ENCODE results near the gene AQP12A. TPM values are rescaled to one million over a fixed set of nuclear protein-coding genes. Genes with fewer than 3 reads are reported as not detected.

AQP12A gene
- total RNA-seq, 2 donors from 2014 or later: not detected

DNA sequence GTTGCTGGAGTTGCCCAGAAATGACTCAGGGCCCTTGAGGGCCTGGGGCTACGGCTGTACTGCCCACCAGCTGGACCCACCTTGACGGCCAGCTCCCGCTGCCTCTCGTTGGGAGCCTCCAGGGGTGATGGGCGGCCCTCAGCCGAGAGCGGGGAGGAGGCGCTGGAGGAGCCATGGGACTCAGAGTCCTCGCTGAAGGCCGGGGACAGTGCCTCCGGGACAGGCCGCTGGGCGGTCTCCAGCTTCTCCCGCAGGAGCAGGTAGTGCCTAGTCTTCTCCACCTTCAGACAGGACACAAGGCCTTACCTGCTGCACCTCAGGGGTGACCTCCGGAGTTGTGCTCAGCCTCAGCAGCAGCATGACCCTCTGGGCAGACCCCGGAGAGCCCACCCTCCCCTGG, 30.7 kb downstream of the AQP12A start:
- Histone ChIP-seq H3K4me1 (ENCODE audit: control insufficient read depth in 1 of 2, low read depth in 2 of 2) (no peaks in the 10 kb centered on the region), H3K27ac (no peak overlapping the region), H3K4me3 (no peak overlapping the region), H3K9me3 (no peaks in the 10 kb centered on the region), H3K36me3 (no peaks in the 10 kb centered on the region), H3K27me3 (replicated peaks; ENCODE audit: insufficient read depth) (no peaks in the 10 kb centered on the region)
- TF ChIP-seq, protein P1, sequence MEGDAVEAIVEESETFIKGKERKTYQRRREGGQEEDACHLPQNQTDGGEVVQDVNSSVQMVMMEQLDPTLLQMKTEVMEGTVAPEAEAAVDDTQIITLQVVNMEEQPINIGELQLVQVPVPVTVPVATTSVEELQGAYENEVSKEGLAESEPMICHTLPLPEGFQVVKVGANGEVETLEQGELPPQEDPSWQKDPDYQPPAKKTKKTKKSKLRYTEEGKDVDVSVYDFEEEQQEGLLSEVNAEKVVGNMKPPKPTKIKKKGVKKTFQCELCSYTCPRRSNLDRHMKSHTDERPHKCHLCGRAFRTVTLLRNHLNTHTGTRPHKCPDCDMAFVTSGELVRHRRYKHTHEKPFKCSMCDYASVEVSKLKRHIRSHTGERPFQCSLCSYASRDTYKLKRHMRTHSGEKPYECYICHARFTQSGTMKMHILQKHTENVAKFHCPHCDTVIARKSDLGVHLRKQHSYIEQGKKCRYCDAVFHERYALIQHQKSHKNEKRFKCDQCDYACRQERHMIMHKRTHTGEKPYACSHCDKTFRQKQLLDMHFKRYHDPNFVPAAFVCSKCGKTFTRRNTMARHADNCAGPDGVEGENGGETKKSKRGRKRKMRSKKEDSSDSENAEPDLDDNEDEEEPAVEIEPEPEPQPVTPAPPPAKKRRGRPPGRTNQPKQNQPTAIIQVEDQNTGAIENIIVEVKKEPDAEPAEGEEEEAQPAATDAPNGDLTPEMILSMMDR (IDR thresholded peaks at IDR 0.05): no peak
- no peak for DNase-seq (ENCODE audit: low spot score)
- ATAC-seq (ENCODE audit: insufficient number of reproducible peaks, low FRiP score, low read depth): no peak

DNA sequence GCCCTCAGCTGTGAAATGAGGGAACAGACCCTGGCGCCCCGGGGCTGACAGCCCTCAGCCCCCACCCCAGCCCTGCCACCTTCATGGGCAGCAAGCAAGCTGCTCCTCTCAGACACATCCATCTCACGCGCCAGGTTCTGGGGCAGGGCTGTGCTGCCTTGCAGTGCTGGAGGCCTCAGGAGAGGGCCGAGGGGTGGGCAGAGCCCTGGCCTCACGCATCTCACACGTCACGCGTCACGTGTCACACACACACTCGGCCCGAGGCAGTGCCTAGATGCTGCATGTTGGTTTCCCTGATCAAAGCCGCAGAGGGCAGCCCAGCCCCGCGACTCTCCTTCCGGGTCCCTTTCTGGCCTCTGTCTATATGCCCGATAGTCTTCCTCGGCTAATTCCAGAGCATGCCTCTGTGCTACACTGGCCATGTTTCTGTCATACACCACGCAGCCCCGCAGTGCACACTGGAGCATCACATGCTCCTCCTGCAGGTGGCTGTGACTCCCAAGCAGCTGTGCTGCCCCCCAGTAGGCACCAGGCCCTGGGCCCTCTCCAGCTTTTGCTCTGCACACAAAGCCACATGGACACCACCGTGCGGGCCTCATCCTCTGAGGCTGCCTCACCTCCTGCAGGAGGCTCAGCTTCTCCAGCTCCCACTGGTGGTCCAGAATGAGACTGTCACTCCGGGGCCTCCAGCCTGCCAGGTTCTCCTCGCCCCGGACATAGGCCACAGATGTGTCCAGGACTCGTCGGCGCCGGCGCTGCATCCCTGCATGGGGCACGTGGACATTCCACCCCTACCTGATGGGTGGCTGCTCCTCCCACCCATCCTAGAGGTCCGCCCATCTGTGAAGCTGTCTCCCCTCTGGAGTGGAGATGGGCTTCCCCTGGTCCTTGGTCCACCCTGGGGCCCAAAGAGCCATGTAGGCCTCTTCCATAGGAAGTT, 31.4 kb downstream of the AQP12A start:
- Histone ChIP-seq H3K4me3 (no peak overlapping the region), H3K9me3 (no peaks in the 10 kb centered on the region), H3K27ac (no peak overlapping the region), H3K36me3 (no peaks in the 10 kb centered on the region), H3K4me1 (ENCODE audit: control insufficient read depth in 1 of 2, low read depth in 2 of 2) (no peaks in the 10 kb centered on the region), H3K27me3 (replicated peaks; ENCODE audit: insufficient read depth) (no peaks in the 10 kb centered on the region)
- ATAC-seq (ENCODE audit: insufficient number of reproducible peaks, low FRiP score, low read depth) (no peak), DNase-seq (ENCODE audit: low spot score) (no peak)
- TF ChIP-seq, protein P1 (IDR thresholded peaks at IDR 0.05): no peak

DNA sequence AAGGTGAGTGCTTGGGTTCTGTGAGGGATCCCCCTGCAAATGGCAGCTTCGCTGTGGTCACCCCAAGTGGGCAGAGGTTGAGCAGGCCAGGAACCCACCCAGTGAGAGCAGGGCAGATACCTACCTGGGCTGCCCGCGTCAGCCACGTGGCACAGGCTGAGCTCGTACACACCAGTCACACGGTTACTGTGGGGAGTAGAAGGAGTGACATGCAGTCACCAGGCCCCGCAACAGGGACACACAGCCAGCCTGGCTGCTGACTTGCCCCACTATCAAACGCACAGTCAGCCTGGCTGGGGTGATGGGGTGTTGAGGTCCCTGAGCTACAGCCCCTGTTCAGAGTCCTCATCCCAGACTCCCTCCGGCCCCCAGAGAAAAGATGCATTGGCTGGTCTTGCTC, 32.2 kb downstream of the AQP12A start:
- DNase-seq (ENCODE audit: low spot score) (no peak), ATAC-seq (ENCODE audit: insufficient number of reproducible peaks, low FRiP score, low read depth) (no peak)
- Histone ChIP-seq H3K27me3 (replicated peaks; ENCODE audit: insufficient read depth) (no peaks in the 10 kb centered on the region), H3K36me3 (no peaks in the 10 kb centered on the region), H3K4me3 (no peak overlapping the region), H3K27ac (no peak overlapping the region), H3K9me3 (no peaks in the 10 kb centered on the region), H3K4me1 (ENCODE audit: control insufficient read depth in 1 of 2, low read depth in 2 of 2) (no peaks in the 10 kb centered on the region)
- TF ChIP-seq, protein P1 (IDR thresholded peaks at IDR 0.05): no peak

DNA sequence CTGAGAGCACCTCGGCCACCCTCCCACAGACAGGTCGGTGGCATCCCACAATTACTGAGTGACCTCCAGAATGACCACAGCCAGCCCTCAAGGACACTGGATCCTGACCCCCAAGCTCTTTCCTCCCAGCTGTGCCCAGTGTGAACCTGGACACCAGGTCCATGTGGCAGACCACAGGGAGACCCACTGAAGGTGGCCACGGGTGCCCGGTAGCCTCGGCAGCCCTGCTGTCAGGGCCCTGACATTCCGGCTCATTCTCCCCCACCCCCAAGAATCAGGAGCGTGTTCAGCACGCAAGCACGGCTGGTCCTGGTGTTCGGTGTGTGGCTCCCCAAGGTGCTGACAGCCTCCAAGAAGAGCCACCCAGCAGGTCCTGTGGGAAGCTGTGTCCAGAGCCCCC, 32.8 kb downstream of the AQP12A start:
- ATAC-seq (ENCODE audit: insufficient number of reproducible peaks, low FRiP score, low read depth) (no peak), DNase-seq (ENCODE audit: low spot score) (no peak)
- Histone ChIP-seq H3K27ac (no peak overlapping the region), H3K4me1 (ENCODE audit: control insufficient read depth in 1 of 2, low read depth in 2 of 2) (no peaks in the 10 kb centered on the region), H3K27me3 (replicated peaks; ENCODE audit: insufficient read depth) (no peaks in the 10 kb centered on the region), H3K4me3 (no peak overlapping the region), H3K9me3 (no peaks in the 10 kb centered on the region), H3K36me3 (no peaks in the 10 kb centered on the region)
- TF ChIP-seq, protein P1 (IDR thresholded peaks at IDR 0.05): no peak

DNA sequence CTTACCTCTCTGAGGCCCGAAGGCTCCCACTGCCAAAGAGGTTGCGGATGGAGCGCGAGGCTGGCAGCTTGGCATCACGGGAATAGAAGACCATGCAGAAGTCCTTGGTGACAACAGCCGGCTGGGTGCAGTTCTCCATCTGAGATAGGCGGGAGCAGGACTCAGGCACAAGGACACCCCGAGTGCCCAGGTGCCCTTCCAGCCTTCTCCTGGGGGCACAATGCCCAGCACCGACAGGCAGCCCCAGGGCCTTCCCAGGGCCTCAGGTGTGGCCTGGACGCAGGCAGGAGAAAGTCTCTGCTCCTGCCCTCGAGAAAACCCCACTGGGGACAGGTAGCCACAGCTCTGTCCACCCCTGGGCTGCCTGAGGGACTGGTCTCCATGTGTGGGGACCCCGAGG, 33.6 kb downstream of the AQP12A start:
- H3K4me1 ChIP-seq (ENCODE audit: control insufficient read depth in 1 of 2, low read depth in 2 of 2): no peaks in the 10 kb centered on the region
- DNase-seq (ENCODE audit: low spot score): no peak
- H3K36me3 ChIP-seq: no peaks in the 10 kb centered on the region
- H3K27ac ChIP-seq: no peak overlapping the region
- no peak for ATAC-seq (ENCODE audit: insufficient number of reproducible peaks, low FRiP score, low read depth)
- no peaks in the 10 kb centered on the region for H3K9me3 ChIP-seq
- TF ChIP-seq, protein P1 (IDR thresholded peaks at IDR 0.05): no peak
- H3K27me3 ChIP-seq (replicated peaks; ENCODE audit: insufficient read depth): no peaks in the 10 kb centered on the region
- no peak overlapping the region for H3K4me3 ChIP-seq

All from thoracic aorta (tissue), 2 donors.